Dermis microvascular lymphatic vessel endothelial cell (primary cell): ENCODE results near the gene ARHGAP35. TPM values are rescaled to one million over a fixed set of nuclear protein-coding genes. Genes with fewer than 3 reads are reported as not detected.
"Not testable (repeated sequence)": the region's sequence is repeated elsewhere in the genome, so short reads cannot be mapped to it uniquely, and the experiment has no call there.

Source experiments
- DNase-seq, 2 donors: peaks; one replicate each; pipeline versions ENCODE4 v3.0.0 to v3.0.0-alpha.2; 2010; ENCODE audit warnings: low read depth in 2 of 2
- total RNA-seq: library from RNA; depleted of rRNA; stranded (reverse); fragments of >200 nt; gene quantifications from 2 replicates; pipeline ENCODE4 v1.2.1, GENCODE V29; 2014

ARHGAP35 gene
- total RNA-seq = 17.1 and 21.2 TPM in 2 replicates

- peak in 1 of 2 donors; percentile 89 for DNase-seq
Observed at GRCh38 chr19:46860846-46861690, at the start of gene ARHGAP35. Gene ARHGAP35, plus strand, starts transcription at chr19:46860997. Its CDS starts 57,679 bp downstream, at chr19:46918676.

GRCh38 chr19:46812977-46813838, 47.6 kb upstream of the ARHGAP35 start:
- DNase-seq = no peak

GRCh38 chr19:46813839-46814358, 46.9 kb upstream of the ARHGAP35 start:
- DNase-seq = peak; percentile 41 to 79

- no peak for DNase-seq
Observed at GRCh38 chr19:46815833-46816627, 44.8 kb upstream of the ARHGAP35 start.

GRCh38 chr19:46818812-46819211, 42.0 kb upstream of the ARHGAP35 start:
- peak in 1 of 2 donors; percentile 20 for DNase-seq

- no peak for DNase-seq
Observed at GRCh38 chr19:46821512-46822409, 39.0 kb upstream of the ARHGAP35 start.

GRCh38 chr19:46822410-46822787, 38.4 kb upstream of the ARHGAP35 start:
- DNase-seq = not testable (repeated sequence)

GRCh38 chr19:46823049-46823448, 37.7 kb upstream of the ARHGAP35 start:
- DNase-seq = no peak

- DNase-seq = peak in 1 of 2 donors; percentile 51
Observed at GRCh38 chr19:46824890-46825730, 35.7 kb upstream of the ARHGAP35 start.

- DNase-seq = no peak
Observed at GRCh38 chr19:46825731-46826055, 35.1 kb upstream of the ARHGAP35 start.

GRCh38 chr19:46828484-46828883, 32.3 kb upstream of the ARHGAP35 start:
- no peak for DNase-seq

- no peak for DNase-seq
Observed at GRCh38 chr19:46830864-46831263, 29.9 kb upstream of the ARHGAP35 start.

GRCh38 chr19:46834121-46834520, 26.7 kb upstream of the ARHGAP35 start:
- DNase-seq = no peak

- DNase-seq = no peak
Observed at GRCh38 chr19:46834984-46835383, 25.8 kb upstream of the ARHGAP35 start.

GRCh38 chr19:46838160-46838559, 22.6 kb upstream of the ARHGAP35 start:
- DNase-seq = no peak

GRCh38 chr19:46839752-46840497, 20.9 kb upstream of the ARHGAP35 start:
- no peak for DNase-seq

GRCh38 chr19:46840498-46840942, 20.3 kb upstream of the ARHGAP35 start:
- peak in 1 of 2 donors; percentile 73 for DNase-seq

- DNase-seq = peak in 1 of 2 donors; percentile 43
Observed at GRCh38 chr19:46841458-46842083, 19.2 kb upstream of the ARHGAP35 start.
